GM18867 (cell line): Measurements from ENCODE around the gene TMTC1.

Source experiments
- ATAC-seq: cut with Tn5 transposase; IDR thresholded peaks from one replicate; pipeline ENCODE4 v1.9.1; 2021; ENCODE audit warnings: mild to moderate bottlenecking, moderate library complexity; ENCODE audit not compliant: unreplicated experiment

The TMTC1 gene

DNA sequence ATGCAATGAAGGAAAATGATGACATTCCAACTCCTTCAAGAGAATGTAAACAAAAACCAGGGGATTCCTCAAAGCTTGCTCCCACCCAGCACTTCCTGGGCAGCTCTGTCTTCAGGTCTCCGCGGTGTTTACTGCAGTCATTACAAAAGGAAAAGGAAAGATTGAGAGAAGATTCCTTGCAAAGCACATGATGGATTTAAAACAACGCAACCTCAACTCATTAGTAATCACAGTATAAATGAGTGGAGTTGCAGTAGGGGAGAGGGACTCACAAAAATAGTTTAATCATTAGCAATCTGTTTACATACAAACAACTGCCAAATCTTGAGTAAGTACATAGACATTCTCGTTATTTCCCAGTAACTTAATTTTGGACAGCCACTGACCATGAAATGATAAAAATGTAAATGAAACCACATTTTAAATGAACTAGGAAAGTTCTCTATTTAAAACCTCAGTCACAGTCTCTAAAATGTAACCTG lies 236.6 kb downstream of the TMTC1 start:
- ATAC-seq: no peak

DNA sequence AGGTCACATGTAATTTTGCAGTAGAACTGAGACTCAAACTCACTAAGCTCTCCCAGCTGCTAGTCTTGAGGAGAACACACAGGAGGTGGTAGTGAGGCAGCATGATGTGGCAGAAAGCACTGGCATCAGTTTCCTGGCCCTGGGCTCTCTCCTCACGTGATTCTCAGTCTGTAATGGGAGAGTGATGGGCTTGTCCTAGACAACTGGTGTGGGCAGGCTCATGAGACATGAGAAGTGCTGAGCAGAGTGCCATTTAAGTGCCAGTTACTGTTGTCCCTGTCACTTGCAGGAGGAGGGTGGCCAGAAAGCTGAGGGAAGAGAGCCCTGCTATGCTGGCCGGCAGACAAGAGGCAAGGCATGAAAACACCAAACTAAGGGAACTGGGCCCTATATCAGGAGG lies 237.7 kb downstream of the TMTC1 start:
- no peak for ATAC-seq

DNA sequence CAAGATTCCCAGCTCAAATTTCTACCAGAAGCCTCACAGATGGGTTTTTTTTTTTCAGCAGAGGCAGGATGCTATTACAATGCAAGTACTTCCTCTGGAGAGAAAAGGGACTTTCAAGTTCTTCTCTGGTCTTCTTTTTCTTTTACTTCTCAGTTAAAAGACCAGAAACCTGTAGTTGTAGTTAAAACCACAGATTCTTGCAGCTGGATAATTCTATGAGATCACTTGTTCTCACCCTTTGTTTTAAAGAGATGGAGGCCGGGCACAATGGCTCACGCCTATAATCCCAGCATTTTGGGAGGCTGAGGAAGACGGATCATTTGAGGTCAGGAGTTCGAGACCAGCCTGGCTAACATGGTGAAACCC lies 238.7 kb downstream of the TMTC1 start:
- peak; percentile 88 for ATAC-seq

DNA sequence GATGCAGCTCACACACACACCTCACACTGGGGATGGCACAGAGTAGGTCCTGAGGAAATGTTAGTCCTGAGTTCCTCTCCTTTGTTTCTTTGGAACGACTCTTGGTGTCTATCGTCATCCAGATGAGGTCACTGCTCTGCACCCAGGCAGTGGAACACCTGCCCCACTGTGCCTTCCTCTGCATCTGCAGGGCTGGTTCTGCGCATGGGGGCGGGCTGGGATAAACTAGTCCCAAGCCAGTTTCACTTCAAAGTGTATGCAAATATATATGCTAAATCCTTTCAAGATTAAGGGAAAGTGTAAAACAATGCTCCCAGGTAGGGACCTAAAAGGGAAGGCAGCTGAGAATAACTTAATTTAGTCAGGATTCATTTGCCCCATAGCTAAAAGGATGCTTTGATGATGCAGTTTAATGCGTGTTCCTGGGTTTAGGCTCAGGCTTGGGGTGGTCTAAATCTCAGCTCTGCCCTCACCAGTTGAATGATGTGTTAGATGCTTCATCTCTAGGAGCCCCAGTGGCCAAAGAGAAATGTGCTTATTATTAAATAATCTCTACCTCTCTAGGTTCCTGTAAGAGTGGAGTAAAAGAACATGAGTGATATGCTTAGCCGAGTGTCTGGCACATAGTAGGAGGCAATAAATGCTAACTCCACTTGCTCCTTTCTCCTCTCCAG lies 239.2 kb downstream of the TMTC1 start:
- ATAC-seq: peak; percentile 43

DNA sequence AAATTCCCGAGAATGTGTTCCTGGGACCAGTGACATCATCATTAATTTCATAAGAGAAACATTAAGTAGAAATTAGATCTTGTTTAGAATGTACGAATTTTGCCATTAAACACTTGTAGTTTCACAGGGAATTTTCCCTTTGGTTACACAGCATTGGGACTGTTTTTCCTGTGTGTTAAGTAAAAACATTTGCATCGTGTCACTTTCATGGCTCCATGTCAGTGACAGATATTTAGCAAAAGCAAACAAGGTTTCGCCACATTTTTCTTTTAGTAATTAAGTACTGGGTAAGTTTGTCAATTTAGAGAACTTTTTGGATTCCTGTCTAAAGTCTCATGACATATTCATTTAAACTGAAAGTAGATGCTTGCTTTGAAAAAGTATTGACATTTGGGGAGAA lies 240.7 kb downstream of the TMTC1 start:
- ATAC-seq: no peak

DNA sequence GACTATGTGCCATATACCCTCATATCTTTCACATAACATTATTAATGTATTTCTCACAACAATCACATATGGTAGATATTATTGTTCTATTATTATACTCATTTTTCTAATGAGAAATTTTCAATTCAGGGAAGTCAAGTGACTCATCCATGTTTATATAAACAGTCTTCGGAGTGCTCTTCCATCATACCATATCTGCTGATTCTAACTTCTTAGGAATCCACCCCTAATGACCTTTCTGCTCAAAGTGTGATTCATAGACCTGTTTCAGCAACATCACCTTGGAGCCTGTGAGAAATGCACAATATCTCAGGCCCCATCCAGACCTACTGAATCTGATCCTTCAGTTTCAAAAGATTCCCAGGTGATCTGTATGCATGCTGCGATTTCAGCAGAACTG lies 246.4 kb downstream of the TMTC1 start:
- ATAC-seq: no peak

DNA sequence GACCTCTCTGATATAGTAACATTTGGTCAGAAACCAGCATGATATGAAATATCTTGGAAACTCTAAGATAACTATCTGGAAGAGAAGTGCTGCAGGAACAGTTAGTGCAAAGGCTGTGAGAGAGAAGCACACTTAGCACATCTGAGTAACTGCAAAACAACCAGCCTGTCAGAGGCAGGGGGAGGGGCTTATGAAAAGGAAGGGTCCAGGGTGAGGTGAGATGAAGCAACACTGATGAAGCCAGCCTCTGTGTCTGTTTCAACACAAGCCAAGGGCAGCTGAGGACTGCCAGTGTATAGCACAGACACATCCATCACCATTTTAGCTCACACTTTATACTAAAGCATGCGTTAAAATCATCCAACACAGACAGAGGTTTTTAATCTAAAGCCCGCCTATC lies 248.8 kb downstream of the TMTC1 start:
- no peak for ATAC-seq

DNA sequence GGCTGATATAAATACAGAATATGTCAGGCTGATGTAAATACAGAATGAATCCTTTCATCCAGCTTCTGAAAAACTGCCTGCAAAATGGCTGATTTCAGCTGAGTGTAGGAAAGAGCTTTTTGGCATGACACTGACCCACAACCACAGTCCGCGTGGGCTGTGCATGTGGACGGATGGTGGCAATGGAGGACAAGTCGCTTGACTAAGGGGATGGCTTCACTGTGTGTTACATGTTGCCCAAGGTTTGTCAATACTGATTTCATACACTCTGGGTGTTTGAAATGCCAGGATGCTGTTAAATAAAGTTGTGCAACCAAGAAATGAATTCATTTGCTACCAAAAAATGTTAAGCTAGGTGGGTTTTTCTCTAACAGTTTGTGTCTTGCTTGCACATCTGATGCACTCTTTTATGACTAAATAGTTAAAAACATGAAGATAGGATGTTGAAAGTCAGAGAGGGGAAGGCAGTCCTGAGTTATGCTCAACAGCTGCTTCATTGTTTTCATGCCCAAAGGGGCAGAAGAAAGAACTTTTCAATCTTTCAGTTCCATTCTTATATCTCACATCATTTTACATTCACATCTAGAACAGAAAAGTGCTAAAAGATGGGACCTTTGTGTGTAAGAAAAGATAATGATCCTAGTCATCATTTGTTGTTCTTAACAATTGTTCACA lies 249.8 kb downstream of the TMTC1 start:
- peak; percentile 55 for ATAC-seq

DNA sequence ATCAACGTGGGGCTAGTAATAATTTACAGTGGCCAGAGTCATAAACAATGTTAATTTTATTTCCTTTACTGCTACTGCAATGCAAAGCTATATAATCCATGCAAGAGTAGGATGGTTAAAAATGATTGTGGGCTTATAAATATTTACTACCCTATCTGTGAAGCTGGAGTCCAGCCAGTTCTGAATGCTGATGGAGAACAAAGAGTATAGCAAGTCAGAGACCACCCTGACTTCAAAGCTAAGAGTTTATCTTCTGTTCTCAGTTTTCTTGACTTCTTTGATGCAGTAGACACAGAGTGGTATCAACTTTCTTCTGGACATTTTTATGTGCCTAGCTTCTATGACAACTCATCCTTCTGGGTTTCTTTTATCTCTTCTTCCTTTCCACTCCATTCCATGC lies 252.3 kb downstream of the TMTC1 start:
- no peak for ATAC-seq

DNA sequence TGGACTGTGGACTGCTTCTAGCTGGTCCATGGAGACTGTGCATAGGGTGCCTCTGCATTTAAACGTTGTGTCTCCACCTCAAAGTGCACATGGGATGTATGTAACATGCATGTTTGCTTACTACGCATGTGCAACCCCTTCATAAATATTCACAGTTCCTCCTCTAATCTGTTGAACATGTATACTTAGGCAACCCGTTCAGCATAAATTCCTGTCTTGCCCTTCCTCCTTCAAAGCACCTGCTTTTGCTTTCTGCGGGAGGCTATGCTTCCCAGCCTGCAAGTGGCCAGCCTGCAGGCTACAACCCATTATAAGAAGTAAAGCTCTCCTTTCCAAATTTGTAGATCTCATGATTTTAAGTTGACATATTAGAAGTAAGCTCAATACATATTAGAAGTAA lies 253.3 kb downstream of the TMTC1 start:
- ATAC-seq: no peak

DNA sequence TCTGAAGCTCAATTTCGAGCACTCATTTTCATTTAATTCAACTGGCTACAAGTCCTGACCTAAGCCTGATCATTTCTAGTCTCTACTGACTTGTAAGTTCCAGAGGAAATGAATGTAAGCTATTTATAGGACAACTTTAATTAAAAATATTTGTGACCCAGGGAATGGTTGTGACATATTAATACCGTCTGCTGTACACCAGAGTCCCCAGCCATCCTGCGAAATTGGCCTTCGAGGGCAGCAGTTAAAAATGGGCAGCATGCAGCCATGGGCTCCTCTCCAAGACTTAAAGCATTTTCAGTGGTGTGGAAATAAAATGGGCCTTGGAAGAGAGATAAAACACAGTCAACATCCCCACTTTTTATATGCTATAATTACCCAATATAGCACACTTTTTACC lies 255.6 kb downstream of the TMTC1 start:
- no peak for ATAC-seq

DNA sequence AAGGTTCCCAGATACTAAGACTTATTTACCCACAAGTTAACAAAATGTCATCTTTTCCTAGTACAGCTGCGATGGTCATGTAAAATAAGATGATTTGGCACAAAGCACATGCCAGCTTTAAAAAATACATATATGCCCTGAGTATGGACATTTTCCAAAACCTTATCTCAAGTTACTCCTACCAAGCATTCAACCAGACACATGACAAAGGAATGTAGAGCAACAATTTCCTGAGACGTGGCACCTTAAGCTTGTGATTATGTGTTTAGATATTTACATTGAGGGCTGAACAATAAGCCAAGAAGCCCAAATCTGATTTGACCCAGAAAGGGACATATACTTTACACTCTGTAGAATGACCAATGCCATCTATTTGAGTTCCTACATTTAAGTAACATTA lies 261.8 kb downstream of the TMTC1 start:
- no peak for ATAC-seq

DNA sequence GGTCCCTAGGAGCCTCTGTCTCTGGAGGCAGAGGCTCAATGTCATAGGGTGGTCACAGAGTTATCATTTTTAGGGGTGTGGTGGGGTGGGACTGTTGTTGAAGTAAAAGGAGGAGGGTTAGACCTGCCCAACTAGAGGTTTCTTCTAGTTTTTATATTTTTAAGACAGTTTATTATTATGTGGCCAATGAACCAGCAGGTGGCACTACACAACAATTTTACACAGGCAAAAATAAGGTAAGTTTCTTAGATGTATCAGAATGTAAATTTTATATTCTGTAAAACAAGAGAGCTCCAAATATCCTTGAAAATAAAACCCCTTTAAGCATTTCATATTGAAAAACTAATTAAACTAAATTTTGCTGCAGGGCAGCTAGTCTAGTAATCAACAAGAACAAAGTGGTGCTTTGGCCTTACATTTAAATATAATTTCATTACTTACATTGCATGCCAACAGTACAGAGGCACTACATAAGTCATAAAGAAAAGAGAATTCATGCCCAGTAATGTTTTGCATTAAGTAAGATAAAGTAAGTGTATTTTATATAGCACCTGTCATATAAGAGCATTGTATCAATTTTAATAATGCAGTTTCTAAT lies 264.1 kb downstream of the TMTC1 start:
- peak; percentile 59 for ATAC-seq

DNA sequence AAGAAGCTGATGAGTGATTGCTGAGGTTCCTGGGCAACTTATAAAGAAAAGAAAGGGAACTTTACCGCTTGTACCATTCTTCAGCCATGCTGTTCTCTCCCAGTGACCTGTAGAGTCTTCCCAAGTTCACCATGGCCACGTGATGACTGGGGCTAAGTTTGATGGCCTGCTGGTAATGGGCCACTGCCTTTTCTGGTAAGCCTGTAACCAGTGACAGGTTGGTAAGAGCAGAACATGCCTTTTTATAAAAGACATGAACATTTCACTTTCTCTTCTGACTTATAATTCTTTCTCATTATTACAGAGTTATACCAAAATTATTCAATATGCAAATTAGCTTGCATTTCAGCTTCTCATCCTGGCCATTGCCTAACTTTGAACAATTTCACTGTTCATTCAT lies 265.3 kb downstream of the TMTC1 start:
- no peak for ATAC-seq

DNA sequence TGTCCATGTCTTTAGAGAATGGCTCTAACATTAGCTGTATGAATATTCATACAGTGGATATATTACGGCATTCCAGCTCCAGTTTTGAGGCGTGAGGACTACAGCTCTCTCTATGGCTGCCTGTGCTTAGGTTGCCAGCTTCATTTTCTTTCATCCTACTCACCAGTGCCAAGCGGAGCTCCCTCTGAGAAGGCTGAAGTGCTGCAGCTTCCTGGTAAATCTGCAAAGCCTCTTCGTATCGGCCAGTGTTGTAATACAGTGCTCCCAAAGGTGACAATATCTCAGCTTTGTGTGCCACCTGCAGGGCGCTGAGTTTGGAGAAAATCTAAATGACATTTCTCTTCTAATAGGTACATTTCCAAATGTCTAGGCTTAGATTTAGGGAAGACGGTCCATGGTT lies 266.5 kb downstream of the TMTC1 start:
- no peak for ATAC-seq

DNA sequence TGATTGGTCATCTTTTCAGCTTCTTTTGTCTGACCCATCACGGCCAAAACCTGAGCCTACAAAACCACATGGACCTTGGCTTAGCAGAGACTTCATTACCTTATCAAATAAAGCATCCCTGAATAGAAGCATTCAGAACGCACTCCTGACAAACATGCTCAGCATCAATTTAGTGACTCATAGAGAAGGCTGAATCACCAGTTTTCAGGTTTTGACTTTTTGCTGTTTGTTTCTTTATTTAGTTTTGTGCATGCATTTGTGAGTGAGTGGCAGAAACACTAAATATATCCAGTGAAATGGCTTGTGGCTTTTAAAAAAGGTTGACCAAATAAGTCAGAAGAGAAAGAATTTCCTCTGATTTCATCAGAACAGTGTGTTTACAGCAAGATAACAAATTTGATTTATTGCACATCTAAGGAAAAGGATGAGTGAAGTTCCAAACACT lies 267.3 kb downstream of the TMTC1 start:
- ATAC-seq: no peak

DNA sequence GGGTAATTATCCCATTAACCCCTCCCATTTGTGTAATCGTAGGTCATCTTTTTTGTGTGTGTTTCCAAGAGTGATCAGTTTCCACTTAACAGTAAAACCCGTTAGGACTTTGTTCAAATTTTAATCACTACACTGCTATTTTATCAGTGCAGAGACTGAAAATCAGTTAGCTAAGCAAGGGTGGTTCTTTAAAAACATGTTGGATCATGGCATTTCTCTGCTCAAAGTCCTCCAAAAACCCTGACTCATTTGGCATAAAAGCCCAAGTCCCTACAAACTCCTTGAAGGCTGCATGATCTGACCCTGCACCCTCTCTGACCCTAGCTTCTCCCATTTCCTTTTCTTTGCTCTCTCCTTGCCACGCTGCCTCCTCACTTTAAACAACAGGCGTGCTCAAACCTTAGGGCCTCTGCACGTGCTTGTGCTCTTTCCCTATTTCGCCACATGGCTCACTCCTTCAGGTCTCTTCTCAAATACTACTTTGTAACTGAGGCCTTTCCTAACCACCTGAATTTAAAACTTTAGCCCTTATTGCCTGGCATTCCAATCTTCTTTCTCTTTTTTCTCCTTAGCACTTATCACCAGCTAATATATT lies 273.1 kb downstream of the TMTC1 start:
- no peak for ATAC-seq

DNA sequence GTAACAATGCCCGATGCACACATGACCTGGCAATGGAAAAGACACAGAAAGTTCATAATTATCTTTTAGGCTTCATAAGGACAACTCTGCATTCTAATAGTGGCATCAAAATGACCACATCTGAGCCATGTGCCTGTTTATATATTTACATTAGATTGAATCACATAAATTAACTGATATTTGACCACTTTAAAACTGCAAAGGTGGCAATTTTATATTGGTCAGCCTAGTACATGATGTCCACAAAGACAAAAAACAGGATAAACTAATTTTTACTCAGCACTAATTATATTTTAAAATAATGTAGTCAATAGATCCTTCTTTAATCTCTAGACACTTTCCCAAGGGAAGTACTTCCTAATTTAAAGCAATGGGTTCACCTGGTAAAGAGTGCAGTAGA lies 274.2 kb downstream of the TMTC1 start:
- ATAC-seq: no peak

DNA sequence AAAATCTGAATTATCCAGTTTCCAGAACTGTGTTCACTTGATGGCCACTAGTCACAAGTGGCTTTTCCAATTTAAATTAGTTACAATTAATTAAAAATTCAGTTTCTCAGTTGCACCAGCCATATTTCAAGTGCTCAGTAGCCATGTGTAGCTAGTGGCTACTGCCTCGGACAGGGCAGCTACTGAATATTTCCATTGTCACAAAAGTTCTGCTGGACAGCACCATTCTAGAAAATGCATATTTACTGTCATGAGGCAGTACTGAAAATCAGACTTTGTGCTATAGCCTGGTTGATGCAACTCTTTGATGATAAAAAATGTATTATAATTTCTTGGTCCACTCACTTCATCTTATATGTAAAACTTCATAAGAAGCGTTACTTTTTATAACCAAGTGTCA lies 274.8 kb downstream of the TMTC1 start:
- no peak for ATAC-seq

DNA sequence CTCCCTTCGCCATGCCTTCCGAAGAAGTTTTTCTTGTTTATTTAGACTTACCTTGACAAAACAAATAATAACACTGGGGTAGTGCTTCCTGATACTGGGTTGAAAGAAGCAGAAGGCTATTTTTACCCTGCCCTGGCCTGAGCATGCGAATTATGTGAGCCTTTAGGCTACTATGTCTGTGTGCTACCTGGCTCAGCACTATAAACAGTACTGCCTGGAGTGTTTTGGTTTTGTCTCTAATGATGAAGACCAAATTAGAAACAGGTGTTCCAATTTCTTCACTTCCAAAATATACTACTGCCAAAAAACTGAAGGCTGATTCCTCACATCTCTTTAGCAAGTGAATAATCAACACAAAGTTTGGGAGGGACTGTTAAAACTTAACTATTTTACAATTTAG lies 278.6 kb downstream of the TMTC1 start:
- ATAC-seq: no peak

DNA sequence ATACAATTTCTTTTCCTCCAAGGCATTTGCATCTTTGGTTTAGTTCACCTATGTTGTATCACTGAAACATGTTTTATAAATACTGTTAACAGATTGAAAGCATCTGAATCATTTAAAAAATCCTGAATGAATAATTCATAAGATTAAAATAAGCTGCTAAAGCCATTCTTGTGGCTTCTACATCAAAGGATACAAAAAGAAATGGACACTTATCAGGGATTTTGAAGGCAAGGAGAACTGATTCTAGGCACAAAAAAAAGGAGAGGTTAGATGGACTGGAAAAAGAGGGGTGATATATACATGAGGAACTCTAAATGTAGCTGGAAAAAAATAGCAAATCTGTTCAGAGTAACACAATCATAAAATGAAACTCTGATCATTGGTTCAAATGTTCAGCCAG lies 280.5 kb downstream of the TMTC1 start:
- no peak for ATAC-seq

DNA sequence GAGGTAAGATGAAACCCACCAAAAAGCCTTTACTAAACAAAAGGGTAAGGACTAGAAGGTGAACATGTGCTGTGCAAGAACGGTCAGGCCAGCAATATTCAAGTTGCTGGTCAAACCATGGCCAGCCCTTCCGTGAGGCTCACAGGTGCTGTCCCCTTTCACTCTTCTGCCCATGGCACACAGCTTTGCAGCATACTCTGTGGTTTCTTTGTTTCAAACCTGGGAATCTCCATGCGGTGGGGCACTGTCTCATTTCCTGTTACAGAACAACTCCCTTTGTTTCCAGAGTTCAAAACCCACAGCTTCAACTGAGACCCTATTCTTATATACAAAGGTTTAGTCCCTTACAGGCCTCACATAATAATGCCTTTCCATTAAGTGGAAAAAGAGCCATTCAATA lies 284.5 kb downstream of the TMTC1 start:
- no peak for ATAC-seq
